GM20431 (cell line): ENCODE results near the gene LAD1.

Experiments used
- in situ Hi-C: fragments of 300-500 bp; cut with MseI, MboI; formaldehyde crosslinking; loops from one replicate; pipeline ENCODE4 v1.15.0; 2020; ENCODE audit warnings: low sequenced_read_pairs; ENCODE audit not compliant: unreplicated experiment

LAD1 gene

GRCh38 chr1:201353186-201353940, 45.8 kb downstream of the LAD1 start:
- in situ Hi-C loops = no loop called here

GRCh38 chr1:201351617-201352016, 47.5 kb downstream of the LAD1 start:
- in situ Hi-C loops = no loop called here

GRCh38 chr1:201350884-201351283, 48.2 kb downstream of the LAD1 start:
- in situ Hi-C loops = no loop called here

- in situ Hi-C loops = no loop called here
Measured at GRCh38 chr1:201350361-201350725, 48.8 kb downstream of the LAD1 start.

GRCh38 chr1:201349092-201349491, 50.0 kb downstream of the LAD1 start:
- in situ Hi-C loops = no loop called here

- in situ Hi-C loops = no loop called here
Measured at GRCh38 chr1:201348211-201348566, 50.9 kb downstream of the LAD1 start.

GRCh38 chr1:201347498-201348210, 51.5 kb downstream of the LAD1 start:
- in situ Hi-C loops = no loop called here

- in situ Hi-C loops = no loop called here
Measured at GRCh38 chr1:201346987-201347386, 52.1 kb downstream of the LAD1 start.

GRCh38 chr1:201346337-201346939, 52.7 kb downstream of the LAD1 start:
- in situ Hi-C loops = no loop called here

- in situ Hi-C loops = no loop called here
Measured at GRCh38 chr1:201345081-201345355, 54.1 kb downstream of the LAD1 start.

GRCh38 chr1:201344206-201345080, 54.7 kb downstream of the LAD1 start:
- in situ Hi-C loops = no loop called here

GRCh38 chr1:201341377-201341776, 57.7 kb downstream of the LAD1 start:
- in situ Hi-C loops = no loop called here

GRCh38 chr1:201336711-201337450, 62.2 kb downstream of the LAD1 start:
- in situ Hi-C loops = no loop called here

- in situ Hi-C loops = no loop called here
Measured at GRCh38 chr1:201335901-201336300, 63.2 kb downstream of the LAD1 start.

- in situ Hi-C loops = no loop called here
Measured at GRCh38 chr1:201335174-201335870, 63.8 kb downstream of the LAD1 start.

GRCh38 chr1:201334325-201335173, 64.6 kb downstream of the LAD1 start:
- in situ Hi-C loops = no loop called here

- in situ Hi-C loops = no loop called here
Measured at GRCh38 chr1:201332616-201333335, 66.3 kb downstream of the LAD1 start.

GRCh38 chr1:201332021-201332420, 67.1 kb downstream of the LAD1 start:
- in situ Hi-C loops = no loop called here
